Measurements from ENCODE around the gene SNX20. TPM values are rescaled to one million over a fixed set of nuclear protein-coding genes. Genes with fewer than 3 reads are reported as not detected.

The SNX20 gene
- total RNA-seq, 1 donor from 2014 or later: not detected

DNA sequence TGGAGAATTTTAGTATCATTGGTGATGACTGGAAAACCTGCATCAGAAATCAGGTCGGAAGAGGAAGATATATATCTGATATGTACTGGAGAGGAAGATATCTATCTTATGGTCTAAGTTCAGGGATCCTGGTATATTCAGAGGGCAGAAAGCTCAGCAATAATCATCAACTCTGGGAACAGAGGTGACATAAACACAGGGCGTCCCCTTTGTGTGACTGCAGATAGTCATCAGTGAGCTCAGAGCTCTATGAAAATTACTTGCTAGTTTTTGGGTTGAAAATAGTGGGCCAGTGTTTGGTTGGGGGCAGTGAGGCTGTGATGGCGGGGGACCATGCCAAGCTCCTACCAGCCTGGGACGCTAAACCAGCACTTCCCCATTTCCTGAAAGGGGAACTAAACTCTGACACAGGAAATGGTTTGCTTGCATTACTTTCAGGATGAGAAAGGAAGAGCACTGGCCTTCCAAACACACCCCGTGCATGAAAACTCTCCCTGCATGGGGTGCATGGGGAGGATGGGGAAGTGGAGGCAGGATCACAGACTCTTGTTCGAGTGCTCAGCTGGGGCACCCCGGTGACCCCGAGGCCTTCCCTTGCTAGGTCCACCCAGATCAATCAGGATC lies 28.1 kb upstream of the SNX20 start:
- H3K36me3 Mint-ChIP-seq: peaks cover 4% of the 10 kb centered on the region
- H3K9me3 Mint-ChIP-seq: peaks cover 13% of the 10 kb centered on the region
- H3K4me1 Mint-ChIP-seq (ENCODE audit: unreplicated experiment): no peaks in the 10 kb centered on the region
- no peaks in the 10 kb centered on the region for H3K27me3 Mint-ChIP-seq
- no peak overlapping the region for H3K27ac Mint-ChIP-seq
- DNase-seq (ENCODE audit: extremely low spot score, unreplicated experiment): no peak
- H3K4me3 Mint-ChIP-seq: no peak overlapping the region
- TF ChIP-seq, protein P1, sequence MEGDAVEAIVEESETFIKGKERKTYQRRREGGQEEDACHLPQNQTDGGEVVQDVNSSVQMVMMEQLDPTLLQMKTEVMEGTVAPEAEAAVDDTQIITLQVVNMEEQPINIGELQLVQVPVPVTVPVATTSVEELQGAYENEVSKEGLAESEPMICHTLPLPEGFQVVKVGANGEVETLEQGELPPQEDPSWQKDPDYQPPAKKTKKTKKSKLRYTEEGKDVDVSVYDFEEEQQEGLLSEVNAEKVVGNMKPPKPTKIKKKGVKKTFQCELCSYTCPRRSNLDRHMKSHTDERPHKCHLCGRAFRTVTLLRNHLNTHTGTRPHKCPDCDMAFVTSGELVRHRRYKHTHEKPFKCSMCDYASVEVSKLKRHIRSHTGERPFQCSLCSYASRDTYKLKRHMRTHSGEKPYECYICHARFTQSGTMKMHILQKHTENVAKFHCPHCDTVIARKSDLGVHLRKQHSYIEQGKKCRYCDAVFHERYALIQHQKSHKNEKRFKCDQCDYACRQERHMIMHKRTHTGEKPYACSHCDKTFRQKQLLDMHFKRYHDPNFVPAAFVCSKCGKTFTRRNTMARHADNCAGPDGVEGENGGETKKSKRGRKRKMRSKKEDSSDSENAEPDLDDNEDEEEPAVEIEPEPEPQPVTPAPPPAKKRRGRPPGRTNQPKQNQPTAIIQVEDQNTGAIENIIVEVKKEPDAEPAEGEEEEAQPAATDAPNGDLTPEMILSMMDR (conservative IDR thresholded peaks at IDR 0.05): no peak

GRCh38 chr16:50708373-50709060 lies 27.4 kb upstream of the SNX20 start:
- Mint-ChIP-seq H3K4me1 (ENCODE audit: unreplicated experiment) (no peaks in the 10 kb centered on the region), H3K27ac (no peak overlapping the region), H3K4me3 (no peak overlapping the region), H3K9me3 (peaks cover 19% of the 10 kb centered on the region), H3K27me3 (no peaks in the 10 kb centered on the region), H3K36me3 (peaks cover 8% of the 10 kb centered on the region)
- DNase-seq (ENCODE audit: extremely low spot score, unreplicated experiment): no peak
- TF ChIP-seq, protein P1 (conservative IDR thresholded peaks at IDR 0.05): no peak

- H3K27ac Mint-ChIP-seq: no peak overlapping the region
- peaks cover 19% of the 10 kb centered on the region for H3K9me3 Mint-ChIP-seq
- TF ChIP-seq, protein P1 (conservative IDR thresholded peaks at IDR 0.05): no peak
- no peak overlapping the region for H3K4me3 Mint-ChIP-seq
- DNase-seq (ENCODE audit: extremely low spot score, unreplicated experiment): no peak
- H3K36me3 Mint-ChIP-seq: peaks cover 8% of the 10 kb centered on the region
- H3K4me1 Mint-ChIP-seq (ENCODE audit: unreplicated experiment): no peaks in the 10 kb centered on the region
- no peaks in the 10 kb centered on the region for H3K27me3 Mint-ChIP-seq
These were observed 25.1 kb upstream of the SNX20 start for GRCh38 chr16:50706250-50706649.

DNA sequence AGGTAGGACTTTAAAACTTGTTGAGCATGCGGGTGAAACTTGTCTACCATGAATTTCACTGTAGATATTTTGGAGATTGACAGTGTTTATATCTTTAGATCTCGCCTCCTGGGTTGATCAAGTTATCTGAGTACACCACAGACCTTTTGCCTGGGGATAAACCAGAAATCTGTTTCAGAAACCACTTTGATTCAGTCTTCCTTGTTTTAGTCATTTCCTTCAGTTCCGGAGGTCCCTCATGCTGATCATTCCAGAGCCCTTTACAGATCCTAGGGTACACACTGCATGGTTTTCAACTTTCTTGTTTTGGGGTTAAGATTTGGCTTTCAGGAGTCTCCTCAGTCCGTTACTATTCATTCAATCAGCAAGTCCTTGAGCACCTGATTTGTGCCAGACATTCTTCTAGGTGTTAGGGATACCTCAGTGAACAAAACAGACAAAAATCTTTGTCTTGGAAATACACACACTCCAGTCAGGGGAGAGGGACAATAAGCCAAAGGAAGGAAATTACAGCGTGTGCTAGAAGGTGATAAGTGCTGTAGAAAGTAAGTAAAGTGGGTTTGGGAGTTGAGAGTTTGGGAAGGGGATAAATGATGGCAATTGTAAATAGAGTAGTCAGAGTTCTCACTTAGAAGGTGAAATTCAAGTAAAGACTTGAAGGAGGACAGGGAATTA lies 24.5 kb upstream of the SNX20 start:
- peaks cover 8% of the 10 kb centered on the region for H3K36me3 Mint-ChIP-seq
- no peaks in the 10 kb centered on the region for H3K4me1 Mint-ChIP-seq (ENCODE audit: unreplicated experiment)
- H3K9me3 Mint-ChIP-seq: peaks cover 19% of the 10 kb centered on the region
- H3K27ac Mint-ChIP-seq: no peak overlapping the region
- TF ChIP-seq, protein P1 (conservative IDR thresholded peaks at IDR 0.05): no peak
- DNase-seq (ENCODE audit: extremely low spot score, unreplicated experiment): no peak
- H3K4me3 Mint-ChIP-seq: no peak overlapping the region
- no peaks in the 10 kb centered on the region for H3K27me3 Mint-ChIP-seq

- no peak for DNase-seq (ENCODE audit: extremely low spot score, unreplicated experiment)
- Mint-ChIP-seq H3K27ac (no peak overlapping the region), H3K27me3 (no peaks in the 10 kb centered on the region), H3K9me3 (peaks cover 19% of the 10 kb centered on the region), H3K36me3 (peaks cover 8% of the 10 kb centered on the region), H3K4me3 (no peak overlapping the region), H3K4me1 (ENCODE audit: unreplicated experiment) (no peaks in the 10 kb centered on the region)
- TF ChIP-seq, protein P1 (conservative IDR thresholded peaks at IDR 0.05): no peak
These were observed 23.1 kb upstream of the SNX20 start for GRCh38 chr16:50704245-50704644.
